Temporal lobe (tissue), 1 donor: ENCODE measurements around the gene CCR7. TPM values are rescaled to one million over a fixed set of nuclear protein-coding genes. Genes with fewer than 3 reads are reported as not detected.

Experiments
- total RNA-seq: library from RNA; depleted of rRNA; stranded (reverse); fragments of >200 nt; gene quantifications from one replicate; pipeline ENCODE4 v1.2.3, GENCODE V29; 2014

The CCR7 gene
- total RNA-seq, 1 donor from 2014 or later: 0.25 TPM

Other genes starting within 250 kb of the CCR7 start
- not detected for gene GJD3, start 200.7 kb downstream of the CCR7 start, total RNA-seq
- 20.4 TPM for gene TOP2A, start 147.6 kb downstream of the CCR7 start, total RNA-seq
- gene IGFBP4, start 122.0 kb downstream of the CCR7 start, total RNA-seq: 14.3 TPM
- not detected for gene TNS4, start 63.8 kb downstream of the CCR7 start, total RNA-seq
- 70.6 TPM for gene SMARCE1, start 82.3 kb upstream of the CCR7 start, total RNA-seq
- 4.7 TPM for gene KRT222, start 99.7 kb upstream of the CCR7 start, total RNA-seq
- not detected for gene KRT24, start 138.3 kb upstream of the CCR7 start, total RNA-seq
- gene KRT25, start 189.9 kb upstream of the CCR7 start, total RNA-seq: 0.49 TPM
- gene KRT26, start 206.7 kb upstream of the CCR7 start, total RNA-seq: not detected
- 0.25 TPM for gene KRT27, start 217.1 kb upstream of the CCR7 start, total RNA-seq
- 0.25 TPM for gene KRT28, start 234.5 kb upstream of the CCR7 start, total RNA-seq